GM12872 (cell line): ENCODE measurements around the gene PDGFRB.

Experiments
- CTCF ChIP-seq: IDR thresholded peaks from 3 replicates; pipeline ENCODE4 v1.5.1; 2011; ENCODE audit warnings: low read depth, mild to moderate bottlenecking, low read length, moderate library complexity; ENCODE audit not compliant: insufficient read depth

Gene PDGFRB

GRCh38 chr5:150136305-150137167 lies 19.1 kb downstream of the PDGFRB start:
- TF ChIP-seq CTCF: no peak

DNA sequence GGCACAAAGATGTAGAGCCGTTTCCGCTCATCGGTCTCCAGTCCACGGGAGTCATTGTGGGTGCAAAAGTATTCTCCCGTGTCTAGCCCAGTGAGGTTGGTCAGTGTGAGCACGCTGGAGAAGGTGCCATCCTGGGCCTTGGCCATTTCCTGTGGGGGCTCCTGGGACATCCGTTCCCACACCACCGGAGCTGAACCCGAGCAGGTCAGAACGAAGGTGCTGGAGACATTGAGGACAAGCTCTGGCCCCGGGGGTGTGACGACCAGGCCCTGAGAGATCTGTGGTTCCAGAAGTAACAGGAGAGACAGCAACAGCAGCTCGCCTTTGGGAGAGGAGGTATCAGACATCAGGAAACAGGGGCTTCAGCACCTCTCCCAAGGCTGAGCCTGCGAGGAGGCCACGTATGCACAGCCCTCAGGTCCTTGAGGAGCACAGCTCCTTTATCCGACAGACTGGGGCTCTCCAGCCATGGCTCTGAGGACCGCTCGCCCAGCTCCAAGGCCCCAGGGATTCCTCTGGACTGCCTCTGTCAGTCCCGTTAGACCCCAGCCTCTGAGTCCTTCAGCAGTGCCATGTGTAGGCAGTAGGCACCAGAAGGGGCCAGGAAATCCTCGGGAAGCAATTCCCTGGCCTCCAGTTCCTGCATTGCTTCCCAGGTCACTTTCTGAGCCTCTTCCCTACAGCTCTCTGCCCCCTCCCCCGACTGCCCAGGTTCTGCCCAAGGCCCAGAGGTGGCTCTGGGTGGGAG lies 19.9 kb downstream of the PDGFRB start:
- no peak for TF ChIP-seq CTCF

- TF ChIP-seq CTCF: no peak
Observed at GRCh38 chr5:150134198-150134588, 21.5 kb downstream of the PDGFRB start.

DNA sequence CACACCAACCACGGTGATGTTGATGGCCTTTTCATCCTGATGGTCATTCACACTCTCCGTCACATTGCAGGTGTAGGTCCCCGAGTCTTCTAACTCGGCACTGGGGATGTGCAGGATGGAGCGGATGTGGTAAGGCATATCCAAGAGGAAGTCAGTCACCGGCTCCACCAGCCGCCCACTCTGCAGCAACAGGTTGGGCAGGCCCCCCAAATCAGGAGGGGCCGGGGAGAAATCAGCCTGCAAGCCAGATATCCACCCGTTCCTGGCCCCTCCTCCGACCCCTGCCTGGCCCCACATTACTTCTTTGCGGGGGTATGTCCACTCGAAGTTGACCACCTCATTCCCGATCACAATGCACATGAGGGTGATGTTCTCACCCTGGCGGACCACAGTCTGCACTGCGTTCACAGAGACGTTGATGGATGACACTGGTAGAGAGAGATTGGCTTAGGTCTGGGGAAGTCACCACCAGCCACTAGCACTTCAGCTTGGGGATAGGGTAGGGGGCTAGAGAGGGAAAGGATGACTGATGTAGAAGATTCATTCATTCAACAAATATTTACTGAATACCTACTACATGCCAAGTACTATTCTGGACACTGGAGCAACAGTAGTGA lies 22.0 kb downstream of the PDGFRB start:
- TF ChIP-seq CTCF: no peak

GRCh38 chr5:150132740-150133139 lies 22.9 kb downstream of the PDGFRB start:
- TF ChIP-seq CTCF: no peak

DNA sequence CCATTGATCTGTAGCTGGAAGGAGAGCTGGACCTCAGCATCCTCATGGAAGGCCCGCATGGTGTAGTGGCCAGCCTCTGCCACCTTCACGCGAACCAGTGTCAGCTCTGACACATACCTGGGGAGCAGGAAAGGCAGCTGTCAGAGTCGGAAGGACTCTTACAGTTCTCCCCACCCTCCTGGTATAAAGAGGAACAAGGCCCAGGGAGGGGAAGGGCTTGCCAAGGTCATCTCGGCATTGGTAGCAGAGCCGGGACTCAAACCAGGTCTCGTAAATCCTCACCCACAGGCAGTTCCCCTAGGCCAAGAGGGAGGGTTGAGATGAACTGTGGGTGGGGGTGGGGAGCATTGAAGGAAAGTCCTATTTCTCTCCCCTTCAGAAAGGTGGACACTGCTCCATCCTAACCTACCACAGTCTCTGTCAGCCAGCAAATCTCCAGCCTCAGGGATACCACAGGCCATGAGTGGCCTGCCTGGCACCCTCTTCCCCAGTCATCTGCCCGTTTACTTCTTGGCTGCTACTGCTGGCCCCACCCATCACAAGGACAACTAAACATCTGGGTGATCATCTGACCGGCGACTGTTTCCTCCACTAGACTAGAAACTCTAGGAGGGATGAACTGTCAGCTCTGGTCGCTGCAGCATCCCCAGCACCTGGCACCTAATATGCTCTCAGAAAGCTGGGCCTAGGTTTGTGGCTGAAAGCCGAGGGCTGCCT lies 23.5 kb downstream of the PDGFRB start:
- TF ChIP-seq CTCF: no peak

- TF ChIP-seq CTCF: no peak
Observed at GRCh38 chr5:150131461-150131860, 24.2 kb downstream of the PDGFRB start.
